Body of pancreas (tissue), 4 donors: ENCODE measurements around the gene FOXO6. TPM values are rescaled to one million over a fixed set of nuclear protein-coding genes. Genes with fewer than 3 reads are reported as not detected.

ENCODE experiments used
- ATAC-seq: fragments of 150-250 bp; one replicate; pipeline ENCODE4 v1.9.1; 2016
- DNase-seq, 4 donors: peaks; one replicate each; pipeline ENCODE4 v3.0.0-alpha.2; 2019
- H3K27ac ChIP-seq, 4 donors: fragments of 200-600 bp; sonication (generic); 1 replicate in 3 of 4; 2 replicates in 1 of 4; pipeline versions ENCODE4 v1.5.1 to v1.6.1; 2016 to 2019; ENCODE audit warnings: mild to moderate bottlenecking in 1 of 4, mixed read lengths in 1 of 4, moderate library complexity in 1 of 4
- H3K27me3 ChIP-seq, 2 donors: fragments of 200-600 bp; sonication (generic); one replicate each; pipeline ENCODE4 v1.6.0; 2016; ENCODE audit warnings: mild to moderate bottlenecking in 1 of 2
- H3K36me3 ChIP-seq, 2 donors: fragments of 200-600 bp; sonication (generic); replicated peaks in 1 of 2; 2 replicates each; pipeline ENCODE4 v1.5.1; 2016; ENCODE audit warnings: low read depth in 2 of 2; ENCODE audit not compliant: insufficient read depth in 1 of 2
- H3K4me1 ChIP-seq: fragments of 200-600 bp; sonication (generic); one replicate; pipeline ENCODE4 v1.6.0; 2016
- H3K4me3 ChIP-seq, 2 donors: fragments of 200-600 bp; sonication (generic); 1 replicate in 1 of 2; 2 replicates in 1 of 2; pipeline ENCODE4 v1.5.1; 2016 to 2019
- H3K9me3 ChIP-seq, 3 donors: fragments of 200-600 bp; sonication (generic); 1 replicate in 2 of 3; 2 replicates in 1 of 3; pipeline ENCODE4 v1.5.1; 2016
- CTCF ChIP-seq, 7 experiments: fragments of 450-650 bp in 4 of 7; fragments of 200-600 bp in 3 of 7; sonication (generic) in 3 of 7; IDR thresholded peaks; one replicate each; pipeline ENCODE4 v1.5.1; 2016 to 2019; ENCODE audit warnings: antibody characterized with exemption in 7 of 7
- POLR2A ChIP-seq, 3 donors: fragments of 450-650 bp; IDR thresholded peaks; one replicate each; pipeline ENCODE4 v1.6.1; 2016; ENCODE audit warnings: antibody characterized with exemption in 3 of 3, mild to moderate bottlenecking in 2 of 3
- WGBS, 2 donors: methylation state at CpG; one replicate each; pipeline ENCODE4 v1.1.5; 2017; 5-methylcytosine and 5-hydroxymethylcytosine counted together
- intact Hi-C: fragments of 100-400 bp; cut with DNase I; formaldehyde crosslinking; loops from one replicate; pipeline ENCODE4 v1.15.1; 2023
- total RNA-seq, 2 donors: library from RNA; depleted of rRNA; stranded (reverse); fragments of >200 nt; gene quantifications; one replicate each; pipeline ENCODE4 v1.1.0, GENCODE V29; 2016

Gene FOXO6
- total RNA-seq, 2 donors from 2014 or later, result 1.0 to 2.3 TPM

GRCh38 chr1:41390573-41390972 lies 29.3 kb downstream of the FOXO6 start:
- H3K27ac ChIP-seq, result no peak overlapping the region
- WGBS, 2 donors, result 95 to 100% methylated on average over 1 of the region's 1 CpG
- H3K36me3 ChIP-seq, result no peaks in the 10 kb centered on the region
- DNase-seq, result no peak
- no peaks in the 10 kb centered on the region for H3K27me3 ChIP-seq
- ATAC-seq, result no peak
- no peaks in the 10 kb centered on the region for H3K9me3 ChIP-seq
- H3K4me1 ChIP-seq, result peaks cover 26% of the 10 kb centered on the region
- intact Hi-C loops, result no loop called here
- no peak for TF ChIP-seq POLR2A (IDR thresholded peaks at IDR 0.05)
- no peak for TF ChIP-seq CTCF (IDR thresholded peaks at IDR 0.05)
- H3K4me3 ChIP-seq, result no peak overlapping the region

DNA sequence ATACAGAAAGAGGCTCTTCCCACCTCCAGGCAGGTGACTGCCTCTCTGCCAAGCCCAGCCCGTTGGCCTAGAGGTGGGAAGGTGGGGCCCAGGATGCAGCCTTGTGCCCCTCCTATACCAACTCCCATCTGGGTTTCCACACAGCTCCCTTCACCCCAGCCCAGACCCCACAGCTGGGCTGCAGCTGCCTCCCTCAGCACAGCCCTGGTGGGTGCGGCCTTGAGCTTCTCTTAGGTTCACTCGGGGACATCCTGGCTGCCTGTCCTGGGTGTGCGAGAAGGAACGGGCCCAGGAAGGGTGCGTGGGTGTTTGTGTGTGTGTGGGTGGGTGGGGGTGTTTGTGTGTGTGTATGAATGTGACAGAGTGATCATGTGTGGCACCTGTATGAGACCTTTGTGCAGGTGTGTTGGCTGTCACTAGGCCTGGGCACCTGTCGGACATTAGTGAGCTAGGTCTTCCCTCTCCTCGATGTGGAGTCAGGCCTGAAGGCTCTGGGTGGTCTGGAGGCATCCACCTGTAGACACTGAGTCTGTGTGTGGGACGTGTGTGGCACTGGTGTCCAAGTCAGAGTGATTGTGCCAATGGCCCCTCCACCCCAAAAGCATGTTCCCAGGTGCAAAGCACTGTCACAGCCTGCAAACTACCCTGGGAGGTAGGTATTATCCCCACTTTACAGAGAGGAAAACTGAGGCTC lies 30.7 kb downstream of the FOXO6 start:
- no peaks in the 10 kb centered on the region for H3K36me3 ChIP-seq
- no peak for ATAC-seq
- no peak for DNase-seq
- intact Hi-C loops, result no loop called here
- WGBS, 2 donors, result 54% methylated on average over 8 to 9 of the region's 9 CpGs
- no peaks in the 10 kb centered on the region for H3K9me3 ChIP-seq
- no peak for TF ChIP-seq CTCF (IDR thresholded peaks at IDR 0.05)
- TF ChIP-seq POLR2A (IDR thresholded peaks at IDR 0.05), result no peak
- no peak overlapping the region for H3K4me3 ChIP-seq
- peaks cover 17% of the 10 kb centered on the region for H3K4me1 ChIP-seq
- no peaks in the 10 kb centered on the region for H3K27me3 ChIP-seq
- H3K27ac ChIP-seq, result no peak overlapping the region

DNA sequence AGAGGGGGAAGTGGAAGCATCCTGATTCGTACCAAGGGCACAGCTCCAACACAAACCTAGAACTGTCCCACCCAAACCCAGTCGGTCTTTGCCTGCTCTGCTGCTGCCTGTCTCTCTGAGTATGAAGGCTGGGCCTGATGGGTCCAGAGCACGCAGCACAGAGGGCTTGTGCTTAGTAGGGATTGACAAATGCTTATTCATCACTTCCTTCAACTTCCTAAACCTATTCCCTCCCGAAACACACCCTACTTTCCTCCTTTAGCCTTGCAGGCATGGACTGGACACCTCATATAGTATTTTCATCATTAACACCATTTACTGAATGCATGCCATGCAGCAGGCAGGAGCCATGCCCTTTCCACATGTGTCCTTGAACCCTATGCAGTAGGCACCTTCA lies 31.3 kb downstream of the FOXO6 start:
- no peaks in the 10 kb centered on the region for H3K9me3 ChIP-seq
- no peak for ATAC-seq
- intact Hi-C loops, result no loop called here
- H3K36me3 ChIP-seq, result no peaks in the 10 kb centered on the region
- H3K27ac ChIP-seq, result no peak overlapping the region
- H3K27me3 ChIP-seq, result no peaks in the 10 kb centered on the region
- H3K4me1 ChIP-seq, result peaks cover 12% of the 10 kb centered on the region
- TF ChIP-seq CTCF (IDR thresholded peaks at IDR 0.05) (no peak), POLR2A (IDR thresholded peaks at IDR 0.05) (no peak)
- H3K4me3 ChIP-seq, result no peak overlapping the region
- DNase-seq, result no peak
- 64 to 78% methylated on average over 4 of the region's 4 CpGs for WGBS, 2 donors

DNA sequence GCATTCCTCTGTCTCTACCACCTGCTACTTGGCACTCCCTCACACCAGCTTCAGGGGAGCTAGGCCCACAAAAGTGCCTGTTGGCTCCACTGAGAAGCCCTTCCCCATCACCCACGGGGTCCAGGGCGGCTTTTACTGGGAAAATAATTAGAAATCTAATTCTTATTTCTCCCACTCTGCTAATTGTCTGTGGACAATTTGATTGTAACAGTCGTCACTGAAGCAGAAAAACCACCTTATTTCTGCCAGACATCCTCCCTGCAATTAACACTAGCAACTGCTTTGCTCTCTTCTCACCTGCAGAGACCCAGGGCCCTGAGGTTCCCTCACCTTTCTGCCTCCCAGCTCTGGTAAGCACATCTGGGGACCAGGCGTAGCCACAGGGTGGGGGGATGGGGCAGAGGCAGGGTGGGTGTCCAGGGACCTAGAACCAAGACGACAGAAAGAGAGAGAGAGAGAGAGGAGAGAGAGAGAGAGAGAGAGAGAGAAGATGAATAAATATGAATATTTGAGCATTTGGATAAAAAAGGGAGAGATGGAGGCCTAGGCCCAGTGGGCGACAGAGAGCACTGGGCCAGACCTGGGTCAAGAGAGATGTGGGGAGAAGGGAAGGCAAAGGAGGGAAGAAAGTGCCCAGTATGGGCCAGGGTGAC lies 32.6 kb downstream of the FOXO6 start:
- no peak overlapping the region for H3K27ac ChIP-seq
- no peak overlapping the region for H3K4me3 ChIP-seq
- ATAC-seq (no peak), DNase-seq (no peak)
- H3K36me3 ChIP-seq, result no peaks in the 10 kb centered on the region
- no peaks in the 10 kb centered on the region for H3K9me3 ChIP-seq
- H3K27me3 ChIP-seq, result no peaks in the 10 kb centered on the region
- 68 to 84% methylated on average over 6 of the region's 6 CpGs for WGBS, 2 donors
- H3K4me1 ChIP-seq, result peaks cover 2% of the 10 kb centered on the region
- TF ChIP-seq POLR2A (IDR thresholded peaks at IDR 0.05), result no peak
- no peak for TF ChIP-seq CTCF (IDR thresholded peaks at IDR 0.05)
- intact Hi-C loops, result no loop called here

GRCh38 chr1:41394369-41394744 lies 33.1 kb downstream of the FOXO6 start:
- no peak for DNase-seq
- no peaks in the 10 kb centered on the region for H3K27me3 ChIP-seq
- no peaks in the 10 kb centered on the region for H3K9me3 ChIP-seq
- H3K4me3 ChIP-seq, result no peak overlapping the region
- H3K36me3 ChIP-seq, result no peaks in the 10 kb centered on the region
- no peak for TF ChIP-seq CTCF (IDR thresholded peaks at IDR 0.05)
- no peak for TF ChIP-seq POLR2A (IDR thresholded peaks at IDR 0.05)
- WGBS, 2 donors, result 77 to 91% methylated on average over 9 to 10 of the region's 10 CpGs
- no peak for ATAC-seq
- H3K4me1 ChIP-seq, result peaks cover 7% of the 10 kb centered on the region
- H3K27ac ChIP-seq, result no peak overlapping the region
- intact Hi-C loops, result no loop called here
